LHCN-M2 (cell line): ENCODE measurements around the gene GFI1. TPM values are rescaled to one million over a fixed set of nuclear protein-coding genes. Genes with fewer than 3 reads are reported as not detected.
A peak's percentile ranks its signal among the peaks of the same experiment; 100 is the strongest.
"Not testable (repeated sequence)": the region's sequence is repeated elsewhere in the genome, so short reads cannot be mapped to it uniquely, and the experiment has no call there.

Source experiments
- DNase-seq: peaks from one replicate; pipeline ENCODE4 v3.0.0-alpha.2; 2012; ENCODE audit warnings: low read depth
- polyA plus RNA-seq: library from polyadenylated mRNA; unstranded; fragments of >200 nt; gene quantifications from one replicate; pipeline ENCODE4 v1.2.1, GENCODE V29; 2012; ENCODE audit warnings: missing spikeins
- total RNA-seq: library from RNA; depleted of rRNA; stranded (reverse); fragments of >200 nt; gene quantifications from 2 replicates; pipeline ENCODE4 v1.2.3, GENCODE V29; 2014; rRNA removed

Gene GFI1
- total RNA-seq, result 0.06 and 0.11 TPM in 2 replicates
- 0.02 TPM for polyA plus RNA-seq

DNA sequence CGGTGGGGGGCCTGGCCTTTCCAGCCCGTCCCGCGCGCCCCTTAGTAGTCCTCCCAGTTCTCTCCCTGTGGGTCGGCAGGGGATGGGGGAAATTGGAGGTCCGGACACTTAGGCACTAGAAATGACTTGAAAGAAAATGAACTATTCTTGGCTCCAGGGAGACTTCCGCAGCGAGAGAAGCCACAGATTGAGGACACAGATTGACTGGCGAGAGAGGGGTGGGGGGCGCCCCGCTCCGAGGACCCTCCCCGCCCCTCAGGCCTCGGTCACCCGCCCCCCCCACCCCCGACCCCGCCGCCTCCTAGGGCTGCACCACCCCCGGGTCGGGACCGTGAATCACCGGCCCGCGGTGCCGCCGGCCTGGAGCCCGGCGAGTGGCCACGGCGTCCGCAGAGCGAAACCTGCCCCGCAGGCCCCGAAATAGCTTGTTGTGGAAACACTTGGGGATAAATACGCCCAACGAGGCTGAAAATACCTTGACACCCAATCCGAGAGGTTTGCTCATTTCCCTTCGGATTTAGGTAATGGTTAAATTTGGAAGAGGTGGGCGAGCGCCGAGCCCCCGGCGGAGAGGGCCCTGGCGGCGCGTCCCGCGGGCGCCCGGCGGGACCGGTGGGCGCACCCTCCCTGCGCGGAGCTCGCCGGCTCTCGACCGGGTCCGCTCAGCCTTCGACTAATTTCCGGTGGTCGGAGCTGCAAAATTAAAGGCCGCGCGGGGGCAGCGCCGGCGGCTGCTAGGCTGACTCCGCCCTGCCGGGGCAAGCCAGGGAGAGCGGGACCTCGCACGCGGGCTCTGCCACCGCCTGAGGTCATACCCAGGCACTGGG lies at the start of gene GFI1:
Gene GFI1 (minus strand): TSS at position 675 of the 827 bp plus-strand sequence. CDS start 3,438 bp downstream, outside the sequence.
- no peak for DNase-seq

DNA sequence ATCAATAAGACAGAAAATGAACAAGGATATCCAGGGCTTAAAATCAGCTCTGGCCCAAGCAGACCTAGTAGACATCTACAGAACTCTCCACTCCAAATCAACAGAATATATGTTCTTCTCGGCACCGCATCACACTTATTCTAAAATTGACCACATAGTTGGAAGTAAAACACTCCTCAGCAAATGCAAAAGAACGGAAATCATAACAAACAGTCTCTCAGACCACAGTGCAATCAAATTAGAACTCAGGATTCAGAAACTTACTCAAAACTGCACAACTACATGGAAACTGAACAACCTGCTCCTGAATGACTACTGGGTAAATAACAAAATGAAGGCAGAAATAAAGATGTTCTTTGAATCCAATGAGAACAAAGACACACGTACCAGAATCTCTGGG lies 45.6 kb upstream of the GFI1 start:
- not testable (repeated sequence) for DNase-seq

DNA sequence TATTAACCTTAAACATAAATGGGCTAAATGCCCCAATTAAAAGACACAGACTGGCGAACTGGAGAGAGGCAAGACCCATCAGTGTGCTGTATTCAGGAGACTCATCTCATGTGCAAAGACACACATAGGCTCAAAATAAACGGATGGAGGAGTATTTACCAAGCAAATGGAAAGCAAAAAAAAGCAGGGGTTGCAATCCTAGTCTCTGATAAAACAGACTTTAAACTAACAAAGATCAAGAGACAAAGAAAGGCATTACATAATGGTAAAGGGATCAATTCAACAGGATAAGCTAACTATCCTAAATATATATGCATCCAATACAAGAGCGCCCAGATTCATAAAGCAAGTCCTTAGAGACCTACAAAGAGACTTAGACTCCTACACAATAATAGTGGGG lies 45.2 kb upstream of the GFI1 start:
- not testable (repeated sequence) for DNase-seq

DNA sequence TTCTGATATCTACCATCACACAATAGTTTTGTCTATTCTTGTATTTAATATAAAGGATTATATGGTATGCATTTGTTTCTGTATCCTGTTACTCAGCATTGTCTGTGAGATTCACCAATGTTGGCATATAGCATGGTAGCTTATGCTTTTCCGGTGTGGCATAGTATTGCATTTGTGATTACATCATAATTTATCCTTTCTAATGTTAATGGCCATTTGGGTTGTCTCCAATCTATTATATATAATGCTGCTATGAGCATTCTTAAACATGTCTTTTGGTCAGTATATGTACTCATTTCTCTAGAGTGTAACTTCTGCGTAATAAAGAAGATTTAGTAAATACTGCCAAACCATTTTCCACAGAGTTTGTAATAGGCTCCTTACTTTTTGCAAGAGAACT lies 40.9 kb upstream of the GFI1 start:
- no peak for DNase-seq

DNA sequence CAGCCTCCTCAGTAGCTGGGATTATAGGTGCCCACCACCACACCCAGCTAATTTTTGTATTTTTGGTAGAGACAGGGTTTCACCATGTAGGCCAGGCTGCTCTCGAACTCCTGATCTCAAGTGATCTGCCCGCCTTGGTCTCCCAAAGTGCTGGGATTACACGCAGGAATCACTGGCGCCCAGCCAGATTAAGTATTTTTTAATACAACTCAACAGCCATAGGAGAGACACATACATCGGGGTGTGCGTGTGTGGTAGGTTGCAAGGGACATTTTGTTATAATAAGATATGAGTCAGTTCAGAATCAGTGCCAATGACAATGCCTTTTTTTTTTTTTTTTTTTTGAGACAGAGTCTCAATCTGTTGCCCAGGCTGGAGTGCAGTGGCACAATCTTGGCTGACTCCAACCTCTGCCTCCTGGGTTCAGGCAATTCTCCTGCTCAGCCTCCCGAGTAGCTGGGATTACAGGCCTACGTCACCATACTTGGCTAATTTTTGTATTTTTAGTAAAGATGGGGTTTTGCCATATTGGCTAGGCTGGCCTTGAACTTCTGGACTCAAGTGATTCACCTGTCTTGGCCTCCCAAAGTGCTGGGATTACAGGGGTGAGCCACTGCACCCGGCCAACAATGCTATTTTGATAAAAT lies 38.3 kb upstream of the GFI1 start:
- DNase-seq, result not testable (repeated sequence)

DNA sequence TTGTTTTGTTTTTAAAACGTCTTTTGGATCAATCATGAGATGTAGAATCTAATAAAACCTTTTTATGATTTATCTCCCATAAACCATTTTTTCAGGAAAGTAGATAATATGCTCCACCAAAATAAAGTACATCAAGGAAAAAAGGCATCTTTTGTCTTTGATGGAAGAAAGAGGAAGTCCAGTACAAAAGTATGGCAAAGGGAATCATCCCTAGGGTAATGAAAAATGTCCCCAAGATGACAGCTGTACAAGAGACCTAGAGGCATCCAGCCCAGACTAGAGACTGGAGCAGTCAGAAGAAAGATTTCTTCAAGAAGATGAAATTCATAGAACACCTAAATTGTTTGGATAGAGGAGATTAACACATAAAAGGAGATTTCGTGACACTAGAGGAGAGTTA lies 32.3 kb upstream of the GFI1 start:
- DNase-seq, result no peak

DNA sequence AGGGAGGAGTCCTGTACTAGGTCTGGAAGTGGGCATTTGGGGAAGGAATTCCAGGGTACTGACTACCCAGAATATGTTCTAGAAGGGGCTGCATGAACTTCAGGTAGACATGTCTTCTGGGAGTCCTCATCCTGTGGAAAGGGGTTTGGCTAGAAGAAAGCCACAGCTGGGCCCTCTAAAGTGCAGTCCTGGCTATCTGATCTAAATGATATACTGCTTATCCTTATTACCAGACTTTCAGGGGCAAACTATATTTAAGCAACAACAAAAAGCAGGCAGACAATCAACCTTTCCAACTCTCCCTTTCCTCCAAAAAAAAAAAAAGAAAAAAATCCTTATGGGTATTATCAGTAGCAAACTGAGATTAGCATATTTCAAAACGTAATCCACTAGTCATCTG lies 29.8 kb upstream of the GFI1 start:
- DNase-seq, result no peak

DNA sequence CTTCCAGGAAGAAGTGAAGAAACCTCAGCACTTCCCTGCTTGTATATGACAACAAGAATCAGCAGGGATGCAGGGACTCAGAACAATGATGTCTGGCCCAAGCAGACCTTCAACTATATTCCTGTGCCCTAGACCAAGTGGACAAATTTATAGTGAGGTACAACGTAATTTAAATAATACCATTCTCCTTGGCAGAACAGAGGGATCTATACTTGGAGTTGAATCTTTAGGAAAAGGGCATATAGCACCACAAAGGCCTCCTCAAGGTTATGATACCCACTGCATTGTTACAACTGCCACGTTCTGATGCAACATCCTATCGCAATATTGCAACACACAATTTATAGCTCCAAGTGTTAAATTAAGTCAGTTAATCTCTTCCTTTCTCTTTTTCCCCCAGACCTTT lies 29.1 kb upstream of the GFI1 start:
- DNase-seq, result no peak

DNA sequence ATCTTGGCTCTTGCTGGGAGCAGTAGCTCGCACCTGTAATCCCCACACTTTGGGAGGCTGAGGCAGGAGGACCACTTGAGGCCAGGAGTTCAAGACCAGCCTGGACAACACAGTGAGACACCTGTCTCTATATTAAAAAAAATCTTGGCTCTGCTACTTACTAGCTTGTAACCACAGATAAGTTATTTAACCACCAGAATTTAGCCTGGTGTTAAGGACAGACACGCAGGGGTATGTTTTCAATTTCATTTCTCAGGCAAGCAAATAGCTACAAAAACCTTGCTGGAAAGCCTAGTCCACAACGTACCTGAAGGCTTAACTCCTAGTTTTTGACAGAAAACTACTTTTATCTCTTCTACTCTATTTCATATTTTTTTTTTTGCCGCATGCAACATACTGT lies 24.8 kb upstream of the GFI1 start:
- no peak for DNase-seq

DNA sequence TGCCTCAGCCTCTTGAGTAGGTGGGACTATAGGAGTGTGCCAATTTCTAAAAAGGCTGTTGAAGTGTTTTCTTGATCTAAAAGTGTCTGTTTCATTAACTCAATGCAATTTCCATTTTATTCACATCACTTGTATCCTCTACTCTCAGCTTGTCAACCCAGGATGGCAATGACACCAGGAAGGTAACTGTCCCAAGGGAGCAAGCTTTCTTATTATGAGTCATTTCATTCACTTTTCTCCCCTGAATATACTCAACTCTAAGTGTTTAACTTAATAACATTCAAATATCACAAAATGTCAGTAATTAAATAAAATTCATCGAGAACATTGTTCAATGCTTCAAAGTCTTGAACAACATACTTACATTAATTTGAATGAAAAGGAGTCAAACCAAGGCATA lies 22.9 kb upstream of the GFI1 start:
- DNase-seq, result no peak

DNA sequence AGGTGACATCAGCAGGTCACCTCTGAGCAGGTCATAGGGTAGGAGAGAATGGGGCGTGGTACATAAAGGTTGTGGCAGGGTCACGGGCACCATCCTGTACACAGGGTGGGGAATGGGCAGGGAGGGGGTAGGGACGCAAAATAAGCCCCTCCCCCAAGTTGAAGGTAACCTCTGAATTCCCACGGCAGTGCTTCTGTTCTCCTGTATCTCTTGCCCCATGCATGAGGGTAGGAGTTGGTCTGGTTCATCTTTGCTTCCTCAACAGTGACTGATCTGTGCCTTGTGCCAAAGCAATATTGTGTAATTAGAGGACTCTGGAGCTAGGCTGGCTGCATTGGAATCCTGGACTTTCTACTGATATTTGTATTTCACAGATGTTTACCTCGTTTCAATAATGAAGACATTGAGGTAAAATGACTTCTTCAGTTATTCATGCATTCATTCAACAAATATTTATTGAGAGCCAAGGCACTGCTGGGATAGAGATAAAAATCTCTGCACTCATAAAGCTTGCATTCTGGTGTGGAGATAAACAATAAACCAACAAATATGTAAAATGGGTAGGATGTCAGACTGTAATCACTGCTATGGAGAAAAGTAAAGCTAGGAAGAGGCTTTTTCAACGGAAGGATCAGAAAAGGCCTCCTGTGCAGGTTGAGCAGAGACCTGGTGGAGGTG lies 18.4 kb upstream of the GFI1 start:
- no peak for DNase-seq

DNA sequence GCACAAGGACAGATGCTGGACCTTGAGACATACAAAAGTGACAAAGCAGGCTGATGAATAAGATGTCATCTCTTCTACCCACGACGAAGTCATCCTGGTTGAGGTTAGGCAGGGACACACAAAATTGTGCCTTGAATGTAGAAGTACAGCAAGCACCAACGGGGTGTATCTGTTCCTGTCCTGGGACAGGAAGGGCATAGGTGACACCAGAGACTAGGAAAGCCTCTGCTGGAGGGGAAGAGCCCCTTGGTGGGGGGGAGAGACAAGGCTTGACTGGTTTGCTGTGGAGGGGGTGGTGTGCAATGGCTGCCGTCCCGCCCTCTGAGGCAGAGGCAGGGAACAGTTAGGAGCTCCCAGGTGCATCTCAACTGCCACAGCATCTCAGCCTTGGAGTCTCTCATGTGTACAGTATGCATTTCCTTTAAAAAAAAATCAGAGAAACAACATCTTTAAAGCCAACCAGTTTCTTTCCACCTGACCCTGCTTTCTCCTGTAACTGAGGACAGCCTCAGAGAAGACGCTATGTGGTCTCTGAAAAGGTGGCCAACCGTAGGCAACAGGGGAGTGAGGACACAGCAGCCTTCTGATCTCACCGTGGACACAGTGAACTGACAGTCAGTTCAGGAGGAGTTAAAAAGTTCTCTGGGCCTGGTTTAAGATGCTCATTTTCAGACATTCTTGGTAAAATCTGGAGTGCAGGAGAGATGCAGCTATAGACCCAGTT lies 17.7 kb upstream of the GFI1 start:
- no peak for DNase-seq

DNA sequence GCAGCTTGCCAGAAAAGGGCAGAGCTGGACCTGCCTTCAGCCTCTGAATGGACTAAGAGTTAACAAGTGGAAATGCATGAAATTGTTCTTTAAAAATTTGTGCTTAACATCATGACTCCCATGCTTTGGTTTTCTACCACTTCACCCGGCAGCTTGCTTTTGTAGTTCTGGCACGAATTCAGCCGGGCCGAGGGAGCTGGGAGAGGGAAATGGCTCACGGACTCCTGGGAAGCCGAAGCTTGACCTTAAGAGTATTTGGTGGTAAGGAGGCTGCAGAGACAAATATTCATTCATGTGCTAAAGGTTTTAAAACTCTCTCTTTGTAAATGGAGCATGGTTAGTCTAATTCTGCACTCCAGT lies 17.2 kb upstream of the GFI1 start:
- DNase-seq, result no peak

DNA sequence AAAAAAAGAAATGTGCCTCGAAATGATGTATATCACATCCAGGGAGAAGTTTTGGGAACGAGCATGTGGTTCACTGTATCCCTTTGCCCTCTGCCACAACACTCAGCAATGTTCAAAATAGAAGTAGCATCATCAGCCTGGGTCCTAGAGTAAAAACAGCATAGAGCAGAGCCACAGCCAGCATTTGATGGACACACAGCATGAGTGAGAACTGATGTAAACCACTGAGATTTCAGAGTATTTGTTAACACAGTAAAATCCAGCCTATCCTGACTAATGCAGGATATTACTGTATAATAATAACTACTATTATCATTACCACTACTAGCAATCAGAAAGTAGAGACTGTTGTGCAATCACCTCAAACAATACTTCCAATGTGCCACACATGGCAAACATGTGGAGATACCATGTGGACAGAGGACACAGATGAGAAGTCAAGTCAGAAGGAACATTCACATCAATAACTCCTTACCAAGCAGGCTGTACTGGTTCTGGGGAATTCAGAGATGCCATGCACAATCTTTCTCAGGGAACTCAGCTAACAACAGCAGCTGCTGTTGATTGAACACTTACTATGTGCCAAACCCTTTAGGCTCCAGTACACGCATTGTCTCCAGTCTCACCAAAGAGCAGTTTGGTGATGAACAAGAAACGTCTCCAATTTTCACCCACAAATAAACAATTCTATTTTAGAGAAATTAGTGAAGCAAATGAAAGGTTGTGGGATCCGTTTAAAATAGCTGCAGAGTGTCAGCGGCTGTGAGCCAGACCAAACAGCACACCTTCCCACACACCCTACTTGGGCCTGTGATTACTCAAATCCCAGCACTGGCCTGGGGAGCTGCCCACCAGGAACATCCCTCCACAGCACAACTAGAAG lies 16.6 kb upstream of the GFI1 start:
- DNase-seq, result no peak

DNA sequence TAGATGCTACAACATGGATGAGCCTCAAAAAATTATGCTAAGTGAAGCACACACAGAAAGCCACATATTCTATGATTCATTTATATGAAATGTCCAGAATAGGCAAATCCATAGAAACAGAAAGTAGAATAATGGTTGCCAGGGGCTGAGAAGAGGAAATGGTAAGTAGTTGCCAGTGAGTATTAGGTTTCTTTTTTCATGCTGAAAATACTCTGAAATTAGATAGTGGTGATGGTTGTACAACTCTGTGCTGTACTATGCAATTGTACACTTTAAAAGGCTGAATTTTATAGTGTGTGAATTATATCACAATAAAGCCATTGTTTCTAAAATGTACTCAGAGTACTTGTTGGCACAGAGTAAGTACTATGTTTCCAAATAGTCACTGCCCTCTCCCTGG lies 15.5 kb upstream of the GFI1 start:
- peak; percentile 79 for DNase-seq

DNA sequence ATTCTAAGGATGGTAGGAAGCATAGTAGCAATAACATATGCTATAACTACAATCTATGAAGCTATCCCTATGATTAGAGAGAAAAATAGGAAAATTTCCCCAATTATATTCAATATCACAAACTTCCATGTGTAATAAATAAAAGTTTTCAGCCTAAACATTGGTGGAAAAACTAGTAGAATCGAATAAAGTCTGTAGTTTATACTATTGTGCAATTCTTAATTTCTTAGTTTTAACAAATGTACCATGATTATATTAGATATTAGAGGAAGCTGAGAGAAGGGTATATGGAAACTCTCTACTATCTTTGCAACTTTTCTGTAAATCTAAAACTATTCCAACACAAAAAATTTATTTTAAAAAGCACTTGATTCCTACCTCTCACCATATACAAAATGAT lies 13.8 kb upstream of the GFI1 start:
- DNase-seq, result no peak

DNA sequence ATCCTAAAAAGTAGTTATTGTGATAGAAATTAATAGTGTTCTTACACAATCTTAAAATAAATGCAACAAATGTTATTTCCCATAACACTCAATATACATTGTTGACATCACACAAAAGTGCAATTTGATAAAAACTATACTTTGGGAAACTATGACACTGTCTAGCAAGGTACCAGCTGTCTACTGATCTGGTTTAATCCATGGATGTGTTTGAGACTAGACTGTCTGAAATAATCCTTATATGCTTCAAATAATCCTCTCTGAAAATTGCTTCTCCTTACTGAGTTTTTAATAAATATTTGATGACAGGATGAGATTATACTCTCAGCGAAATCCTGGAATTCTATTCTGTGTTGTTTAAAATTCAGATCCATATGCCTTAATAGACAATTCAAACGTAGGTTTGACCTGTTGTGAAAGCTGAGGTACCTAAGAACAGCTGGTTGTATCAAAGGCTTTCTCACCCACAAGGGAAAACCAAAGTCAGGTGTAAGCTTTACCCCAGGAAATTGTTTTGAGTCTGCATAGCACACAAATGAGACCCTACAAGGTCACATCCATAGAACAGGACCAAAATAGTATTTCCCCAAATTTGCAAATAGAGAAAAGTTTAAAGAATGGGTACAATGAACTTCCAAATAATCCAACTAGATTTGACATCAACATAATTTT lies 8.8 kb upstream of the GFI1 start:
- DNase-seq, result no peak

DNA sequence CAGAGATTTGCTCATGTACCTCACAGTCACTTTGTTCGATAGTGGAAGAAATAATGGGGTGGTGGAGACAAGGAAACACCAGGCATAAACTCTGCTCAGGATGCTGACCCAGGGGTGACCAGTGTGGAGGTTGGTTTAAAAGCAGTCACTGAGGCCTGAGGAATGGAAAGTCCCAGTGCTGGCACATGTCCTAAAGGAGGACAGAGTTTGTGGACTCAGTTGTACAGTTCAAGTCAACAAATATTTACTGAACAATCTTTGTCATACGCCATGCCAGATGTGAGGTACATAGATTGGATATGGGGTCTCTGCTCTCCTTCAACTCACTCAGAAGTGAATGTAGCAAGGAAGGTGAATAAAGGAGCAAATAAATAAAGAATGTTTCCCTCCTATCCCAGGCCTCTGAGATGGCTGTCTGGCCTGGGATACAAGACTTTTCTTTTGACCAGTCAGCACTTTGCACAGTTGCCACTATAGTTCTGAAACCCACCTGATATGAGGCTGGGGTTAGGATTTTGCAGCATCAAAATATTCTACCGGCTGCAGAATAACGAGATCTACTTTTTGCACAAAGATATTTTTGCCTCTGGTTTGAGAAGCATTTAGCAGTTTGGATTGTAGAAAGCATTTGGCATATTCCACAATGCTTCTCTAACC lies 7.9 kb upstream of the GFI1 start:
- DNase-seq, result no peak

DNA sequence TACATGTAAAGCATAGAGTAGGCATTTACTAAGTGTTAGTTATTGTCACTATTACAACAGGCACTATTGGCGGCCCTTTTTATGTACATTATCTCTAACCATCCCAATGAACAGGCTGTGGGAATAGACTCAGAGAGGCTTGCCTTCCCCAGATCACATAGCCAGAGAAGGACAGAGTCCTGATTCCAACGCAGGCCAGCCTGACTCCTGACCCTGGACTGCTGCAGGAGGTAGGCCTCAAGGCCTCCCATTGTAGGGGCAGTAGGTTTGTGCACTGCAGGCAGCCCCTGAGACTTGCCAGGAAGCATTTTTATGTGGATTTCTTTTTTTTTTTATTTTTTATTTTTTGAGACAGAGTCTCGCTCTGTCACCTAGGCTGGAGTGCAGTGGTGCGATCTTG lies 6.4 kb upstream of the GFI1 start:
- DNase-seq, result no peak

DNA sequence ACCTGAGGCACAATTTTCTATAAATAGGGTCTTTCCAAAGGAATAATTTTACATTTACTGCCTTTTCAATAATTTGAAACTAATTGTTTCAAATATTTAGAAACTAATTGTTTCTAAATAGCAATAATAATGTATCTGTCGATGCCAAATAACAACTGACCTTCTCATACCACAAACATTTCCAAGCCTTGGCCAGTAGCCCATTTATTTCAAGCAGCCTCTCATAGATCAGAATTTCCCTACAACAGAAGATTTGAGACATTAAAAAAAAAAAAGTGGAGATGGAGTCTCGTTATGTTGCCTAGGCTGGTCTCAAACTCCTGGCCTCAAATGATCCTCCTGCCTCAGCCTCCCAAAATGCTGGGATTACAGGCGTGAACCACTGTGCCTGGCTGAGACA lies 2.1 kb upstream of the GFI1 start:
- no peak for DNase-seq
